ENCODE measurements around the gene THAP4. TPM values are rescaled to one million over a fixed set of nuclear protein-coding genes. Genes with fewer than 3 reads are reported as not detected.
A peak's percentile ranks its signal among the peaks of the same experiment; 100 is the strongest.

The THAP4 gene
- total RNA-seq, 1 experiment from 2014 or later = 94.8 TPM

GRCh38 chr2:241553512-241553830, 83.5 kb downstream of the THAP4 start:
- H4K20me1 ChIP-seq (ENCODE audit: insufficient read depth) = no peaks in the 10 kb centered on the region
- no peaks in the 10 kb centered on the region for H3K36me3 ChIP-seq (ENCODE audit: low read depth)
- peaks cover 27% of the 10 kb centered on the region for H3K4me1 ChIP-seq (replicated peaks; ENCODE audit: insufficient read depth)
- ChIA-PET CTCF (no interaction called here), POLR2A (ENCODE audit: unreplicated experiment) (no interaction called here)
- TF ChIP-seq EZH2 (IDR thresholded peaks at IDR 0.05; ENCODE audit: low read depth) (no peak), CTCF (conservative IDR thresholded peaks at IDR 0.05) (no peak)
- H3K27me3 ChIP-seq (ENCODE audit: insufficient read depth, low read depth) = no peaks in the 10 kb centered on the region; the same call in 1 of the 2 replicates
- intact Hi-C loops (cut with micrococcal nuclease; ENCODE audit: unreplicated experiment) = no loop called here
- no peak overlapping the region for H3K4me3 ChIP-seq
- BruUV-seq (replicated peaks) = no TSS peak
- H3K9me3 ChIP-seq (ENCODE audit: insufficient read depth, low read depth) = peaks cover 6% of the 10 kb centered on the region; the same call in 1 of the 2 replicates
- no peak overlapping the region for H3K27ac ChIP-seq
- no peak for DNase-seq
- H3K79me2 ChIP-seq (ENCODE audit: low read depth) = no peaks in the 10 kb centered on the region
- peaks cover 13% of the 10 kb centered on the region for H3F3A ChIP-seq (ENCODE audit: insufficient read depth, low read depth)
- H3K9me2 ChIP-seq (ENCODE audit: insufficient read depth) = no peaks in the 10 kb centered on the region
- H3K4me2 ChIP-seq = no peak overlapping the region
- no peak overlapping the region for H2AFZ ChIP-seq

GRCh38 chr2:241551998-241552737, 84.8 kb downstream of the THAP4 start:
- no peaks in the 10 kb centered on the region for H3K36me3 ChIP-seq (ENCODE audit: low read depth)
- intact Hi-C loops (cut with micrococcal nuclease; ENCODE audit: unreplicated experiment) = no loop called here
- no peak overlapping the region for H3K4me2 ChIP-seq
- H3K9me2 ChIP-seq (ENCODE audit: insufficient read depth) = no peaks in the 10 kb centered on the region
- peaks cover 24% of the 10 kb centered on the region for H3K4me1 ChIP-seq (replicated peaks; ENCODE audit: insufficient read depth)
- H3K79me2 ChIP-seq (ENCODE audit: low read depth) = no peaks in the 10 kb centered on the region
- H3K27ac ChIP-seq = no peak overlapping the region
- peak in 1 of 2 experiments; percentile 34 for DNase-seq
- CTCF ChIA-PET = no interaction called here
- H3F3A ChIP-seq (ENCODE audit: insufficient read depth, low read depth) = peaks cover 15% of the 10 kb centered on the region
- no TSS peak for BruUV-seq (replicated peaks)
- H2AFZ ChIP-seq = no peak overlapping the region
- no peaks in the 10 kb centered on the region for H4K20me1 ChIP-seq (ENCODE audit: insufficient read depth)
- no peak overlapping the region for H3K4me3 ChIP-seq
- peaks cover 6% of the 10 kb centered on the region; the same call in 1 of the 2 replicates for H3K9me3 ChIP-seq (ENCODE audit: insufficient read depth, low read depth)
- POLR2A ChIA-PET (ENCODE audit: unreplicated experiment) = no interaction called here
- no peak for TF ChIP-seq CTCF (conservative IDR thresholded peaks at IDR 0.05)
- no peak for TF ChIP-seq EZH2 (IDR thresholded peaks at IDR 0.05; ENCODE audit: low read depth)
- H3K27me3 ChIP-seq (ENCODE audit: insufficient read depth, low read depth) = no peaks in the 10 kb centered on the region; the same call in 1 of the 2 replicates

- Histone ChIP-seq H2AFZ (no peak overlapping the region), H3K4me2 (no peak overlapping the region), H3K9me2 (ENCODE audit: insufficient read depth) (no peaks in the 10 kb centered on the region), H3K27me3 (ENCODE audit: insufficient read depth, low read depth) (no peaks in the 10 kb centered on the region; the same call in 1 of the 2 replicates), H3K4me1 (replicated peaks; ENCODE audit: insufficient read depth) (peaks cover 24% of the 10 kb centered on the region), H3K9me3 (ENCODE audit: insufficient read depth, low read depth) (peaks cover under 1% of the 10 kb centered on the region; the same call in 1 of the 2 replicates), H3F3A (ENCODE audit: insufficient read depth, low read depth) (peaks cover 15% of the 10 kb centered on the region), H3K27ac (no peak overlapping the region), H4K20me1 (ENCODE audit: insufficient read depth) (no peaks in the 10 kb centered on the region), H3K36me3 (ENCODE audit: low read depth) (no peaks in the 10 kb centered on the region), H3K79me2 (ENCODE audit: low read depth) (no peaks in the 10 kb centered on the region), H3K4me3 (no peak overlapping the region)
- intact Hi-C loops (cut with micrococcal nuclease; ENCODE audit: unreplicated experiment) = no loop called here
- ChIA-PET CTCF (no interaction called here), POLR2A (ENCODE audit: unreplicated experiment) (interaction anchor here (0.7 kb wide), 1 partner anchor 41 kb away, joined by 4 read pairs; no protein-coding TSS in a partner anchor)
- BruUV-seq (replicated peaks) = no TSS peak
- no peak for TF ChIP-seq EZH2 (IDR thresholded peaks at IDR 0.05; ENCODE audit: low read depth)
- no peak for TF ChIP-seq CTCF (conservative IDR thresholded peaks at IDR 0.05)
- no peak for DNase-seq
These were observed 85.4 kb downstream of the THAP4 start for GRCh38 chr2:241551599-241551997.

Measured in PC-9 (cell line).